Prostate gland (tissue), 2 donors: ENCODE measurements around the gene STK38.

ENCODE experiments used
- CTCF ChIP-seq, 4 experiments: fragments of 200-600 bp in 2 of 4; fragments of 450-650 bp in 2 of 4; sonication (generic) in 2 of 4; IDR thresholded peaks; 1 replicate in 3 of 4; 2 replicates in 1 of 4; pipeline ENCODE4 v1.5.1; 2016 to 2019; ENCODE audit warnings: antibody characterized with exemption in 4 of 4, mild to moderate bottlenecking in 2 of 4, moderate library complexity in 2 of 4
- POLR2A ChIP-seq: fragments of 450-650 bp; IDR thresholded peaks from one replicate; pipeline ENCODE4 v1.6.1; 2016; ENCODE audit warnings: antibody characterized with exemption, mild to moderate bottlenecking

- TF ChIP-seq CTCF (IDR thresholded peaks at IDR 0.05) (no peak), POLR2A (no peak)
Observed at GRCh38 chr6:36596356-36596755, 49.1 kb upstream of the STK38 start.
